HCT116 (cell line): ENCODE data around the gene FRMPD4. TPM values are rescaled to one million over a fixed set of nuclear protein-coding genes. Genes with fewer than 3 reads are reported as not detected.
"Not testable (repeated sequence)": the region's sequence is repeated elsewhere in the genome, so short reads cannot be mapped to it uniquely, and the experiment has no call there.

Experiments used
- ATAC-seq: fragments of 200-7000 bp; cut with Tn5 transposase; 2 replicates; pipeline ENCODE4 v1.9.1; 2020; ENCODE audit warnings: mild to moderate bottlenecking, moderate library complexity
- BruUV-seq: library from RNA; stranded (reverse); fragments of 400-500 nt; replicated peaks from 2 replicates; lab custom pipeline; 2021; lab: Mats Ljungman, UMichigan
- CTCF ChIA-PET: fragments of 300-600 bp; sonication (Branson Sonifier 250); formaldehyde crosslinking; loops from one replicate; lab custom pipeline; 2021; ENCODE audit warnings: antibody characterized with exemption; lab: Charles Lee
- POLR2A ChIA-PET: fragments of 300-600, 350-600 bp; sonication (Branson Sonifier 250); formaldehyde crosslinking; loops from one replicate; lab custom pipeline; 2021; ENCODE audit warnings: antibody characterized with exemption; lab: Charles Lee
- RAD21 ChIA-PET, 2 experiments: fragments of 300-600 bp; sonication (Branson Sonifier 250); formaldehyde crosslinking; loops; one replicate each; lab custom pipeline; 2023; ENCODE audit warnings: low total read pairs in 2 of 2; ENCODE audit not compliant: uncharacterized antibody in 2 of 2, unreplicated experiment in 2 of 2, low non-redundant PET in 1 of 2; lab: Charles Lee
- DNase-seq: peaks from one replicate; pipeline ENCODE4 v3.0.0-alpha.2; 2010; ENCODE audit warnings: low read depth, low spot score
- H2AFZ ChIP-seq: fragments of 200-600 bp; shearing (Covaris generic), sonication (generic); 2 replicates; pipeline ENCODE4 v1.6.1; 2017; ENCODE audit warnings: low read depth, mixed run types, mixed read lengths, antibody characterized with exemption, low read length; ENCODE audit not compliant: poor library complexity, severe bottlenecking
- H3K27ac ChIP-seq: 2 replicates; pipeline ENCODE4 v1.5.1; 2012; ENCODE audit warnings: low read depth, low read length
- H3K27me3 ChIP-seq: fragments of 200-600 bp; sonication (generic); 2 replicates; pipeline ENCODE4 v1.6.1; 2016; ENCODE audit warnings: mixed run types, low read length, mixed read lengths; ENCODE audit not compliant: insufficient read depth
- H3K36me3 ChIP-seq, 2 experiments: fragments of 200-500 bp in 1 of 2; fragments of 200-600 bp in 1 of 2; sonication (Bioruptor generic) in 1 of 2; sonication (generic) in 1 of 2; 2 replicates each; pipeline versions ENCODE4 v1.5.1 to v1.6.1; 2014 to 2016; ENCODE audit warnings: low read length in 2 of 2, inconsistent platforms in 1 of 2, mixed read lengths in 1 of 2, mixed run types in 1 of 2; ENCODE audit not compliant: insufficient read depth in 2 of 2, control insufficient read depth in 1 of 2
- H3K4me1 ChIP-seq, 2 experiments: fragments of 200-600 bp in 1 of 2; sonication (generic) in 1 of 2; 2 replicates each; pipeline versions ENCODE4 v1.5.1 to v1.6.1; 2012 to 2017; ENCODE audit warnings: low read length in 2 of 2, inconsistent platforms in 1 of 2, mild to moderate bottlenecking in 1 of 2, mixed read lengths in 1 of 2, mixed run types in 1 of 2, moderate library complexity in 1 of 2; ENCODE audit not compliant: insufficient read depth in 2 of 2, control insufficient read depth in 1 of 2
- H3K4me2 ChIP-seq: fragments of 200-600 bp; sonication (generic); 2 replicates; pipeline ENCODE4 v1.6.1; 2017; ENCODE audit warnings: mixed run types, low read length, mixed read lengths
- H3K4me3 ChIP-seq, 2 experiments: fragments of 200-600 bp in 1 of 2; sonication (generic) in 1 of 2; replicated peaks in 1 of 2; 2 replicates each; pipeline ENCODE4 v1.5.1; 2011 to 2016; ENCODE audit warnings: low read length in 2 of 2, control low read depth in 1 of 2, low read depth in 1 of 2, mild to moderate bottlenecking in 1 of 2, mixed read lengths in 1 of 2, mixed run types in 1 of 2
- H3K79me2 ChIP-seq: fragments of 200-600 bp; sonication (generic); 2 replicates; pipeline ENCODE4 v1.6.1; 2017; ENCODE audit warnings: mild to moderate bottlenecking, mixed run types, low read length, moderate library complexity, mixed read lengths; ENCODE audit not compliant: insufficient read depth
- H3K9ac ChIP-seq: fragments of 200-600 bp; sonication (generic); 2 replicates; pipeline ENCODE4 v1.6.1; 2016; ENCODE audit warnings: low read length, mixed read lengths
- H3K9me2 ChIP-seq: fragments of 200-600 bp; sonication (generic), shearing (Covaris generic); 2 replicates; pipeline ENCODE4 v1.6.1; 2017; ENCODE audit warnings: mixed run types, mild to moderate bottlenecking, moderate library complexity; ENCODE audit not compliant: insufficient read depth
- H3K9me3 ChIP-seq, 2 experiments: fragments of 200-500 bp in 1 of 2; fragments of 200-600 bp in 1 of 2; sonication (Bioruptor generic) in 1 of 2; sonication (generic) in 1 of 2; 2 replicates each; pipeline ENCODE4 v1.6.1; 2014 to 2017; ENCODE audit warnings: low read length in 2 of 2, mixed read lengths in 2 of 2, inconsistent platforms in 1 of 2, low read depth in 1 of 2, mild to moderate bottlenecking in 1 of 2, mixed run types in 1 of 2, moderate library complexity in 1 of 2; ENCODE audit not compliant: control insufficient read depth in 1 of 2, insufficient read depth in 1 of 2
- H4K20me1 ChIP-seq: fragments of 200-600 bp; sonication (generic), shearing (Covaris generic); 2 replicates; pipeline ENCODE4 v1.6.1; 2017; ENCODE audit warnings: mixed run types, mild to moderate bottlenecking, moderate library complexity; ENCODE audit not compliant: insufficient read depth
- CTCF ChIP-seq, 3 experiments: fragments of 200-600 bp in 1 of 3; sonication (generic) in 1 of 3; IDR thresholded peaks in 2 of 3; conservative IDR thresholded peaks in 1 of 3; 2 replicates each; pipeline ENCODE4 v1.5.1; 2012 to 2017; ENCODE audit warnings: low read depth in 2 of 3, low read length in 2 of 3, antibody characterized with exemption in 1 of 3, borderline replicate concordance in 1 of 3, control low read depth in 1 of 3, mild to moderate bottlenecking in 1 of 3, mixed read lengths in 1 of 3, mixed run types in 1 of 3, moderate library complexity in 1 of 3; ENCODE audit not compliant: insufficient read depth in 1 of 3
- EZH2 ChIP-seq: fragments of 200-600 bp; sonication (generic); IDR thresholded peaks from 2 replicates; pipeline ENCODE4 v1.6.1; 2017; ENCODE audit warnings: antibody characterized with exemption, mixed run types
- SP1 ChIP-seq: IDR thresholded peaks from 2 replicates; pipeline ENCODE4 v1.6.1; 2012; ENCODE audit warnings: low read depth
- YY1 ChIP-seq: IDR thresholded peaks from 2 replicates; pipeline ENCODE4 v1.6.1; 2011; ENCODE audit warnings: low read length, low read depth, moderate library complexity, mild to moderate bottlenecking; ENCODE audit not compliant: insufficient replicate concordance; ENCODE audit errors: extremely low read depth
- ZBTB33 ChIP-seq: IDR thresholded peaks from 2 replicates; pipeline ENCODE4 v1.6.1; 2011; ENCODE audit warnings: mild to moderate bottlenecking, low read length, moderate library complexity; ENCODE audit not compliant: insufficient replicate concordance; ENCODE audit errors: extremely low read depth
- ZFX ChIP-seq: fragments of 450-650 bp; IDR thresholded peaks from 2 replicates; pipeline ENCODE4 v1.6.1; 2017
- intact Hi-C: fragments of 100-400 bp; cut with micrococcal nuclease; formaldehyde crosslinking; loops from 2 replicates; pipeline ENCODE4 v1.10.0; 2022
- total RNA-seq: library from RNA; stranded (reverse); gene quantifications from one replicate; pipeline ENCODE4 v1.2.1, GENCODE V29; 2021; ENCODE audit not compliant: unreplicated experiment

Gene FRMPD4
- total RNA-seq, 1 experiment from 2014 or later, result not detected

GRCh38 chrX:12526306-12526705 lies 388.0 kb downstream of the FRMPD4 start (continued):
- no peak for TF ChIP-seq ZBTB33
- no peak for TF ChIP-seq YY1
- TF ChIP-seq SP1, result no peak
- TF ChIP-seq EZH2, result no peak
- no peak for TF ChIP-seq CTCF (IDR thresholded peaks at IDR 0.05 in 2 of 3, conservative IDR thresholded peaks at IDR 0.05 in 1 of 3; ENCODE audit: borderline replicate concordance in 1 of 3, insufficient read depth in 1 of 3, low read depth in 2 of 3, low read length in 2 of 3)
- TF ChIP-seq ZFX, result no peak

GRCh38 chrX:12538096-12538495 lies 399.8 kb downstream of the FRMPD4 start:
- BruUV-seq, H3K9me2 ChIP-seq, H3K4me3 ChIP-seq, ATAC-seq, H3K27me3 ChIP-seq, POLR2A ChIA-PET, DNase-seq, H3K79me2 ChIP-seq, H3K9ac ChIP-seq, H3K4me1 ChIP-seq, intact Hi-C loops, H3K9me3 ChIP-seq, CTCF ChIA-PET, H2AFZ ChIP-seq, RAD21 ChIA-PET, H3K4me2 ChIP-seq, H3K36me3 ChIP-seq, H3K27ac ChIP-seq, H4K20me1 ChIP-seq: not testable (repeated sequence)

- ATAC-seq, H3K27me3 ChIP-seq, H3K9me3 ChIP-seq, H3K4me1 ChIP-seq, POLR2A ChIA-PET, H3K79me2 ChIP-seq, intact Hi-C loops, CTCF ChIA-PET, H3K36me3 ChIP-seq, H3K4me3 ChIP-seq, H2AFZ ChIP-seq, H3K9ac ChIP-seq, H3K27ac ChIP-seq, RAD21 ChIA-PET, H4K20me1 ChIP-seq, H3K9me2 ChIP-seq, DNase-seq, BruUV-seq, H3K4me2 ChIP-seq: not testable (repeated sequence)
Measured at GRCh38 chrX:12542251-12542650, 404.0 kb downstream of the FRMPD4 start.
